OCI-LY3 (cell line): ENCODE measurements around the gene CRADD.
"Not testable (repeated sequence)": the region's sequence is repeated elsewhere in the genome, so short reads cannot be mapped to it uniquely, and the experiment has no call there.

ENCODE experiments used
- H2AFZ ChIP-seq: fragments of 200-600, 300-600 bp; shearing (Covaris generic); 2 replicates; pipeline ENCODE4 v1.6.0; 2014; ENCODE audit warnings: antibody characterized with exemption, low read depth, low read length
- H3K27ac ChIP-seq: fragments of 200-600, 300-600 bp; sonication (generic); 2 replicates; pipeline ENCODE4 v1.5.1; 2014; ENCODE audit warnings: mild to moderate bottlenecking, low read length, moderate library complexity, mixed read lengths
- H3K27me3 ChIP-seq: fragments of 200-600, 300-600 bp; sonication (generic); 2 replicates; pipeline ENCODE4 v1.6.1; 2014; ENCODE audit warnings: low read depth, low read length, mixed read lengths
- H3K36me3 ChIP-seq: fragments of 200-600, 300-600 bp; sonication (generic); replicated peaks from 2 replicates; pipeline ENCODE3; 2014; ENCODE audit warnings: low read depth, low read length, mixed read lengths
- H3K4me1 ChIP-seq: fragments of 300-600, 200-600 bp; sonication (generic); 2 replicates; pipeline ENCODE4 v1.6.1; 2014; ENCODE audit warnings: low read length, mixed read lengths
- H3K4me2 ChIP-seq: fragments of 200-600, 300-600 bp; sonication (generic); 2 replicates; pipeline ENCODE4 v1.6.1; 2014; ENCODE audit warnings: low read length, mixed read lengths
- H3K4me3 ChIP-seq: fragments of 300-600, 200-600 bp; sonication (generic); 2 replicates; pipeline ENCODE4 v1.5.1; 2014; ENCODE audit warnings: antibody characterized with exemption, mild to moderate bottlenecking, low read length, moderate library complexity
- H3K79me2 ChIP-seq: fragments of 300-600, 200-600 bp; shearing (Covaris generic); 2 replicates; pipeline ENCODE4 v1.6.1; 2014; ENCODE audit warnings: mild to moderate bottlenecking, low read length, mixed read lengths
- H3K9ac ChIP-seq: fragments of 300-600, 200-600 bp; shearing (Covaris generic); 2 replicates; pipeline ENCODE4 v1.6.0; 2014; ENCODE audit warnings: mild to moderate bottlenecking, low read length, moderate library complexity
- H3K9me3 ChIP-seq: fragments of 200-600, 300-600 bp; shearing (Covaris generic); 2 replicates; pipeline ENCODE4 v1.6.1; 2014; ENCODE audit warnings: low read length, mixed read lengths; ENCODE audit not compliant: insufficient read depth
- H4K20me1 ChIP-seq: fragments of 200-600, 300-600 bp; sonication (generic); 2 replicates; pipeline ENCODE4 v1.6.1; 2016; ENCODE audit warnings: low read length, mixed read lengths; ENCODE audit not compliant: insufficient read depth
- CTCF ChIP-seq: fragments of 200-600, 300-600 bp; sonication (generic); IDR thresholded peaks from 2 replicates; pipeline ENCODE4 v1.5.1; 2014; ENCODE audit warnings: antibody characterized with exemption, low read length, low read depth
- EZH2phosphoT487 ChIP-seq: fragments of 200-600 bp; shearing (Covaris generic); IDR thresholded peaks from 2 replicates; pipeline ENCODE4 v1.6.1; 2018; ENCODE audit warnings: antibody characterized with exemption, mixed run types, low read depth

The CRADD gene

GRCh38 chr12:93710574-93710926, 33.4 kb downstream of the CRADD start:
- Histone ChIP-seq H3K36me3 (peaks cover 6% of the 10 kb centered on the region), H3K79me2 (no peaks in the 10 kb centered on the region), H3K9ac (no peak overlapping the region), H3K4me2 (no peak overlapping the region), H3K27me3 (no peaks in the 10 kb centered on the region), H4K20me1 (no peaks in the 10 kb centered on the region), H3K4me3 (no peak overlapping the region), H3K4me1 (peaks cover 17% of the 10 kb centered on the region), H2AFZ (no peak overlapping the region), H3K9me3 (peaks cover 7% of the 10 kb centered on the region; the same call in 1 of the 2 replicates), H3K27ac (no peak overlapping the region)
- TF ChIP-seq EZH2phosphoT487 (no peak), CTCF (no peak)

- H3K9ac ChIP-seq, H4K20me1 ChIP-seq, H3K27ac ChIP-seq: not testable (repeated sequence)
Observed at GRCh38 chr12:93711502-93711901, 34.3 kb downstream of the CRADD start.

GRCh38 chr12:93712200-93712599, 35.0 kb downstream of the CRADD start:
- Histone ChIP-seq H4K20me1 (no peaks in the 10 kb centered on the region), H3K4me1 (peaks cover 7% of the 10 kb centered on the region), H3K27ac (no peak overlapping the region), H2AFZ (no peak overlapping the region), H3K4me2 (no peak overlapping the region), H3K79me2 (no peaks in the 10 kb centered on the region), H3K27me3 (no peaks in the 10 kb centered on the region), H3K36me3 (peaks cover 6% of the 10 kb centered on the region), H3K9me3 (peaks cover 7% of the 10 kb centered on the region; the same call in 1 of the 2 replicates), H3K9ac (no peak overlapping the region), H3K4me3 (no peak overlapping the region)
- TF ChIP-seq EZH2phosphoT487 (no peak), CTCF (no peak)

More at GRCh38 chr12:93711502-93711901, 34.3 kb downstream of the CRADD start:
- H3K4me2 ChIP-seq, H3K4me1 ChIP-seq, H3K9me3 ChIP-seq, H2AFZ ChIP-seq, H3K4me3 ChIP-seq, H3K27me3 ChIP-seq, H3K36me3 ChIP-seq, H3K79me2 ChIP-seq: not testable (repeated sequence)

GRCh38 chr12:93713060-93713459, 35.9 kb downstream of the CRADD start:
- no peak for TF ChIP-seq CTCF
- TF ChIP-seq EZH2phosphoT487, result no peak
- Histone ChIP-seq H3K9ac (no peak overlapping the region), H2AFZ (no peak overlapping the region), H3K36me3 (peaks cover 6% of the 10 kb centered on the region), H4K20me1 (no peaks in the 10 kb centered on the region), H3K79me2 (no peaks in the 10 kb centered on the region), H3K4me1 (peaks cover 7% of the 10 kb centered on the region), H3K4me3 (no peak overlapping the region), H3K9me3 (peaks cover 7% of the 10 kb centered on the region; the same call in 1 of the 2 replicates), H3K4me2 (no peak overlapping the region), H3K27me3 (no peaks in the 10 kb centered on the region), H3K27ac (no peak overlapping the region)

- no peak overlapping the region for H3K27ac ChIP-seq
- TF ChIP-seq EZH2phosphoT487 (no peak), CTCF (no peak)
- H3K36me3 ChIP-seq, result peaks cover 6% of the 10 kb centered on the region
- no peak overlapping the region for H3K9ac ChIP-seq
- no peaks in the 10 kb centered on the region for H4K20me1 ChIP-seq
- no peak overlapping the region for H3K4me2 ChIP-seq
- H3K9me3 ChIP-seq, result peaks cover 7% of the 10 kb centered on the region; the same call in 1 of the 2 replicates
- no peak overlapping the region for H2AFZ ChIP-seq
- H3K27me3 ChIP-seq, result no peaks in the 10 kb centered on the region
- peaks cover 7% of the 10 kb centered on the region for H3K4me1 ChIP-seq
- no peaks in the 10 kb centered on the region for H3K79me2 ChIP-seq
- H3K4me3 ChIP-seq, result no peak overlapping the region
Observed at GRCh38 chr12:93713800-93714199, 36.6 kb downstream of the CRADD start.
